HepG2 (cell line): ENCODE data around the gene SIGLEC6. TPM values are rescaled to one million over a fixed set of nuclear protein-coding genes. Genes with fewer than 3 reads are reported as not detected.

ENCODE experiments used
- EHMT2 ChIP-seq: fragments of 200-600 bp; sonication (generic); IDR thresholded peaks from 2 replicates; pipeline ENCODE4 v1.7.0; 2017; ENCODE audit warnings: antibody characterized with exemption, low read depth, low read length, borderline replicate concordance
- MED13 ChIP-seq: sonication (generic); formaldehyde crosslinking; IDR thresholded peaks from 2 replicates; pipeline ENCODE4 v1.5.0; 2020; ENCODE audit warnings: missing genetic modification reagents
- NFE2L2 ChIP-seq: fragments of 150-350 bp; IDR thresholded peaks from 2 replicates; pipeline ENCODE4 v1.6.1; 2014; ENCODE audit warnings: low read length
- REPIN1 ChIP-seq: sonication (generic); formaldehyde crosslinking; IDR thresholded peaks from 2 replicates; pipeline ENCODE4 v1.8.0; 2022; ENCODE audit warnings: missing genetic modification reagents, low read depth, mild to moderate bottlenecking, borderline replicate concordance
- THAP11 ChIP-seq: IDR thresholded peaks from 2 replicates; pipeline ENCODE4 v1.6.1; 2016; ENCODE audit warnings: missing biosample characterization, missing genetic modification reagents
- ZKSCAN5 ChIP-seq: sonication (generic); formaldehyde crosslinking; IDR thresholded peaks from 2 replicates; pipeline ENCODE4 v1.5.1; 2020; ENCODE audit warnings: mild to moderate bottlenecking, missing genetic modification reagents
- ZNF263 ChIP-seq: sonication (generic); formaldehyde crosslinking; IDR thresholded peaks from 2 replicates; pipeline ENCODE4 v1.4.0; 2020; ENCODE audit warnings: missing genetic modification reagents
- ZNF280D ChIP-seq: sonication (generic); formaldehyde crosslinking; IDR thresholded peaks from 2 replicates; pipeline ENCODE4 v1.5.1; 2020; ENCODE audit warnings: mild to moderate bottlenecking, missing genetic modification reagents
- ZNF34 ChIP-seq: sonication (generic); formaldehyde crosslinking; IDR thresholded peaks from 2 replicates; pipeline ENCODE4 v1.4.0; 2020; ENCODE audit warnings: mild to moderate bottlenecking, missing genetic modification reagents, borderline replicate concordance
- ZNF512B ChIP-seq: sonication (generic); formaldehyde crosslinking; IDR thresholded peaks from 2 replicates; pipeline ENCODE4 v1.5.1; 2020; ENCODE audit warnings: missing genetic modification reagents, mild to moderate bottlenecking, borderline replicate concordance
- ZNF720 ChIP-seq: sonication (generic); formaldehyde crosslinking; IDR thresholded peaks from 2 replicates; pipeline ENCODE4 v1.4.0; 2020; ENCODE audit warnings: missing genetic modification reagents
- polyA plus RNA-seq, 8 experiments: library from polyadenylated mRNA; depleted of rRNA in 3 of 8; stranded (reverse) in 7 of 8; unstranded in 1 of 8; fragments of >200 nt; fragmentation: Illumina TruSeq in 4 of 8; extraction: Trizol in 4 of 8; gene quantifications; 2 replicates each; pipeline versions ENCODE4 v1.2.1 to v1.2.3, GENCODE V29; 2011 to 2016; ENCODE audit warnings: low read depth in 4 of 8, missing spikeins in 1 of 8, mixed read lengths in 1 of 8; ENCODE audit not compliant: insufficient read depth in 1 of 8
- total RNA-seq, 5 experiments: library from RNA; depleted of rRNA; stranded (reverse); fragments of >200 nt; fragmentation: Illumina TruSeq; extraction: Trizol; gene quantifications; 2 replicates each; pipeline ENCODE4 v1.2.3, GENCODE V29; 2016; ENCODE audit warnings: low read depth in 1 of 5
- TF ChIP-seq, protein P1 (sequence below): sonication (generic); formaldehyde crosslinking; IDR thresholded peaks from 2 replicates; pipeline ENCODE4 v1.4.0; 2020; ENCODE audit warnings: missing genetic modification reagents, borderline replicate concordance
- TF ChIP-seq, protein P2 (sequence below): IDR thresholded peaks from 2 replicates; pipeline ENCODE4 v1.6.1; 2012; ENCODE audit warnings: low read depth, low read length, improper control_type of control experiment

The SIGLEC6 gene
- total and polyA plus RNA-seq, 2 of the 13 experiments (the other 11 are each of a cell fraction or from before 2014, with no cell fraction given): not detected

DNA sequence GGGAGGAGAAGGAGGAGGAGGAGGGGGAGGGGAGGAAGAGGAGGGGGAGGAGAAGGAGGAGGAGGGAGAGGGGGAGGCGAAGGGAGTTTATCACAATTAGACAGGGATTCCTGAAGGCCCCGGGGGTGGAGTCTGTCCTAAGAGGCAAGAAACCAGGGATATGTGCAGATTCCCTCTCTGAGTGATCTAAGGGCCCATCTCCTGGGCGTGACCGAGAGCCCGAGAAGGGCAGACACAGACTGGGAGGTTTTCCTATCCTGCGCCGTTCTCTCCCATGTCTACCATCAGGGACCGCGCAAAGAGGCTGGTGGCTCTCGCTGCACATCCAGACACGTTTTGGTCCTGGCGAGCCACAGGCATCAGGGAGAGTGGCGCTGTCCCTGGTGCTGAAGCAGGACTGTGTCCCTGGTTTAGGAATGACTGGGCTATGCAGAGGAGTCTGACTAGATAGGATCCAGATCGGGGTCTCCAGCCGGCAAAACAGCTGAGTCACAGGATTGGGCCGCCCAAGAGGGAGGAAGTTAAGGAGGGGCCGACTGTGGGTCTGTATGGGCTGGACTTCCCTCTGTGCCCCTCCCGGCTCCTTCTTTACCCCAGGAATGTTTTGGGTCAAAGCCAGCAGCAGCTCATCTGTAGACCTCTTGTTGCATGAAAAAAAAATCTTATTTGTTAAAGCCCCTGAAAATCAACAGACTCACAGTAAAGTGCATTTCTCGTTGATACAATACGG is 21.7 kb upstream of the SIGLEC6 start (continued):
- TF ChIP-seq, protein P1, sequence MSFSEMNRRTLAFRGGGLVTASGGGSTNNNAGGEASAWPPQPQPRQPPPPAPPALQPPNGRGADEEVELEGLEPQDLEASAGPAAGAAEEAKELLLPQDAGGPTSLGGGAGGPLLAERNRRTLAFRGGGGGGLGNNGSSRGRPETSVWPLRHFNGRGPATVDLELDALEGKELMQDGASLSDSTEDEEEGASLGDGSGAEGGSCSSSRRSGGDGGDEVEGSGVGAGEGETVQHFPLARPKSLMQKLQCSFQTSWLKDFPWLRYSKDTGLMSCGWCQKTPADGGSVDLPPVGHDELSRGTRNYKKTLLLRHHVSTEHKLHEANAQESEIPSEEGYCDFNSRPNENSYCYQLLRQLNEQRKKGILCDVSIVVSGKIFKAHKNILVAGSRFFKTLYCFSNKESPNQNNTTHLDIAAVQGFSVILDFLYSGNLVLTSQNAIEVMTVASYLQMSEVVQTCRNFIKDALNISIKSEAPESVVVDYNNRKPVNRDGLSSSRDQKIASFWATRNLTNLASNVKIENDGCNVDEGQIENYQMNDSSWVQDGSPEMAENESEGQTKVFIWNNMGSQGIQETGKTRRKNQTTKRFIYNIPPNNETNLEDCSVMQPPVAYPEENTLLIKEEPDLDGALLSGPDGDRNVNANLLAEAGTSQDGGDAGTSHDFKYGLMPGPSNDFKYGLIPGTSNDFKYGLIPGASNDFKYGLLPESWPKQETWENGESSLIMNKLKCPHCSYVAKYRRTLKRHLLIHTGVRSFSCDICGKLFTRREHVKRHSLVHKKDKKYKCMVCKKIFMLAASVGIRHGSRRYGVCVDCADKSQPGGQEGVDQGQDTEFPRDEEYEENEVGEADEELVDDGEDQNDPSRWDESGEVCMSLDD (CRISPR knock-in tag): peak; percentile 65; the same call in 1 of the 2 replicates
- TF ChIP-seq ZNF512B (no peak), ZNF280D (CRISPR knock-in tag) (no peak), MED13 (CRISPR knock-in tag) (0 out of 2 replicates have a peak, but pooled peaks have one; percentile 52), ZNF263 (CRISPR knock-in tag) (peak; percentile 70), ZKSCAN5 (no peak), THAP11 (CRISPR knock-in tag) (peak; percentile 58; the same call in 1 of the 2 replicates), ZNF34 (CRISPR knock-in tag) (no peak), ZNF720 (CRISPR knock-in tag) (0 out of 2 replicates have a peak, but pooled peaks have one; percentile 40), REPIN1 (CRISPR knock-in tag) (no peak), EHMT2 (peak; percentile 92), NFE2L2 (no peak; the same call in 1 of the 2 replicates)
- TF ChIP-seq, protein P2, sequence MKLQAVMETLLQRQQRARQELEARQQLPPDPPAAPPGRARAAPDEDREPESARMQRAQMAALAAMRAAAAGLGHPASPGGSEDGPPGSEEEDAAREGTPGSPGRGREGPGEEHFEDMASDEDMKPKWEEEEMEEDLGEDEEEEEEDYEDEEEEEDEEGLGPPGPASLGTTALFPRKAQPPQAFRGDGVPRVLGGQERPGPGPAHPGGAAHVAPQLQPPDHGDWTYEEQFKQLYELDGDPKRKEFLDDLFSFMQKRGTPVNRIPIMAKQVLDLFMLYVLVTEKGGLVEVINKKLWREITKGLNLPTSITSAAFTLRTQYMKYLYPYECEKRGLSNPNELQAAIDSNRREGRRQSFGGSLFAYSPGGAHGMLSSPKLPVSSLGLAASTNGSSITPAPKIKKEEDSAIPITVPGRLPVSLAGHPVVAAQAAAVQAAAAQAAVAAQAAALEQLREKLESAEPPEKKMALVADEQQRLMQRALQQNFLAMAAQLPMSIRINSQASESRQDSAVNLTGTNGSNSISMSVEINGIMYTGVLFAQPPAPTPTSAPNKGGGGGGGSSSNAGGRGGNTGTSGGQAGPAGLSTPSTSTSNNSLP: no peak
